ENCODE measurements around the gene SHISA6. TPM values are rescaled to one million over a fixed set of nuclear protein-coding genes. Genes with fewer than 3 reads are reported as not detected.

The SHISA6 gene
- total RNA-seq, 2 donors from 2014 or later = 0.07 TPM; not detected in 1

GRCh38 chr17:11264183-11264871, 23.3 kb downstream of the SHISA6 start:
- H3K36me3 ChIP-seq = no peaks in the 10 kb centered on the region
- no peak overlapping the region for H3K27ac ChIP-seq
- TF ChIP-seq CTCF (IDR thresholded peaks at IDR 0.05) = peak in 1 of 2 donors; percentile 32
- H3K9me3 ChIP-seq = peaks cover 0 to 35% of the 10 kb centered on the region in 2 donors
- DNase-seq (ENCODE audit: low spot score) = no peak
- no peak overlapping the region for H3K4me3 ChIP-seq
- H3K27me3 ChIP-seq = no peaks in the 10 kb centered on the region
- H3K4me1 ChIP-seq = no peaks in the 10 kb centered on the region

DNA sequence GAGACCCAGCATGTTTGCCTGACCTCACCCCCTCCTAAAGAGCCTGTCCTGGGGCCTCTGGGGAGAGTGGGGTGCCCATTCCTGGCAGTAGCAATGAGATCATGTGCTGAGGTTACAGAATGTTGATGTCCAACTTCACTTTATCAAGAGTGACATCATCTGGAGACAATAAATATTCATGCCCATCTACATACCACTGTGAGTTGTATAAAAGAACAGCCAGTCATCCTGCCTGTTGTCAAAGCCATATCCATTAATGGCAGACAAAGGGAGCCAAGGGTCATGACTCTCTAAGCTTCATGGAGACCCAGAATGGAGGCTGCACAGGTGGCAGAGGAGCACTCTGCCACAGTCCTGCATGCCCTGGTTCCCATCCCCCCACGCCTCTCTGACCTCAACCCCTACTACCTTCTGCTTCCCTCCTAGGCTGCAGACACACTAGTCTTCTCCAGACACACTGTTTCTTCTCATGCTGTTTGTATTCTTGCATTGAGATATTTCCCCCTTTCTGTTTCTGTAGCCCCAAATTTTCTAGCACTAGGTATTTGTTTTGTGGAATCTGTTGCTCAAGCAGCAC, 27.1 kb downstream of the SHISA6 start:
- no peak overlapping the region for H3K27ac ChIP-seq
- DNase-seq (ENCODE audit: low spot score) = no peak
- H3K27me3 ChIP-seq = no peaks in the 10 kb centered on the region
- H3K4me1 ChIP-seq = no peaks in the 10 kb centered on the region
- H3K36me3 ChIP-seq = no peaks in the 10 kb centered on the region
- H3K4me3 ChIP-seq = no peak overlapping the region
- peaks cover 0 to 19% of the 10 kb centered on the region in 2 donors for H3K9me3 ChIP-seq
- TF ChIP-seq CTCF (IDR thresholded peaks at IDR 0.05) = no peak

DNA sequence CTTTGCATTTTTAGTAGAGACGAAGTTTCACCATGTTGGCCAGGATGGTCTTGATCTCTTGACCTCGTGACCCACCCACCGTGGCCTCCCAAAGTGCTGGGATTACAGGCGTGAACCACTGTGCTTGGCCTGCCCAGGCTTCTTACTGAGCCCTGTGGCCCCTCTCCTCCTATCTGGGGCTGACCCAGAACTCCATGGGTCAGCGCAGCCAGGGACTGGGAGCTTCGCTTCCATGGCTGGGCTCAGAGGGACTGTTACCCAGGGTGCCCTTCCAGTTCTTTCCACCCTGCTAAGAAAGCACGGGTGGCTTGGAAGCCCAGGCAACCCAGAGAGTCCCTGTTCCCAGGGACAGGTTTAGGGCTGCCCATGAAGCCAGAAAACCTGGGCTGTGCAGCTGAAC, 28.2 kb downstream of the SHISA6 start:
- Histone ChIP-seq H3K4me3 (no peak overlapping the region), H3K27ac (no peak overlapping the region), H3K4me1 (no peaks in the 10 kb centered on the region), H3K27me3 (no peaks in the 10 kb centered on the region), H3K36me3 (no peaks in the 10 kb centered on the region), H3K9me3 (peaks cover 0 to 11% of the 10 kb centered on the region in 2 donors)
- DNase-seq (ENCODE audit: low spot score) = no peak
- TF ChIP-seq CTCF (IDR thresholded peaks at IDR 0.05) = no peak

DNA sequence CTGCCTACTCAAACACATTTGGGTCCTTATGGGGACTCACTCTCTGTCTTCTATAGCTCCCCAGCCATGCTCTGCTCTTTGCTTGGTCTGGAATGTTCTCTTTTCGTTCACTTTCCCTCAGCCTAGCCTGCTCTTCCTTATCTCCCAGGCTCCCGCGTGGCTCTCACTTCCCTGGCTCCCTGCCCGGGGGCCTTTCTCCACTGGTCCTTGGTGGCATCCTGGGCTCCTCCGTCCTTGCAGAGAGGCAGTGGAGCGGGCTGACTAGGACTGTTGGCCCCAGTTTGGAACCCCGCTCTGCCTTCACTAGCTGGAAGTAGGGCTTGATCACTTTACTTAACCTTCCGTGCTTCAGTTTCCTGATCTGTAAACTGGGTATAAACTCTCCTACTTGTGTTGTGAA, 31.2 kb downstream of the SHISA6 start:
- TF ChIP-seq CTCF (IDR thresholded peaks at IDR 0.05) = no peak
- H3K4me3 ChIP-seq = no peak overlapping the region
- H3K27ac ChIP-seq = no peak overlapping the region
- no peak for DNase-seq (ENCODE audit: low spot score)
- H3K27me3 ChIP-seq = no peaks in the 10 kb centered on the region
- no peaks in the 10 kb centered on the region for H3K4me1 ChIP-seq
- H3K36me3 ChIP-seq = no peaks in the 10 kb centered on the region
- H3K9me3 ChIP-seq = no peaks in the 10 kb centered on the region

GRCh38 chr17:11273596-11273995, 32.6 kb downstream of the SHISA6 start:
- Histone ChIP-seq H3K4me1 (no peaks in the 10 kb centered on the region), H3K27ac (no peak overlapping the region), H3K27me3 (no peaks in the 10 kb centered on the region), H3K4me3 (no peak overlapping the region), H3K36me3 (no peaks in the 10 kb centered on the region), H3K9me3 (no peaks in the 10 kb centered on the region)
- no peak for DNase-seq (ENCODE audit: low spot score)
- no peak for TF ChIP-seq CTCF (IDR thresholded peaks at IDR 0.05)
